ENCODE measurements around the gene CD2AP.
"Not testable (repeated sequence)": the region's sequence is repeated elsewhere in the genome, so short reads cannot be mapped to it uniquely, and the experiment has no call there.

The CD2AP gene, protein sequence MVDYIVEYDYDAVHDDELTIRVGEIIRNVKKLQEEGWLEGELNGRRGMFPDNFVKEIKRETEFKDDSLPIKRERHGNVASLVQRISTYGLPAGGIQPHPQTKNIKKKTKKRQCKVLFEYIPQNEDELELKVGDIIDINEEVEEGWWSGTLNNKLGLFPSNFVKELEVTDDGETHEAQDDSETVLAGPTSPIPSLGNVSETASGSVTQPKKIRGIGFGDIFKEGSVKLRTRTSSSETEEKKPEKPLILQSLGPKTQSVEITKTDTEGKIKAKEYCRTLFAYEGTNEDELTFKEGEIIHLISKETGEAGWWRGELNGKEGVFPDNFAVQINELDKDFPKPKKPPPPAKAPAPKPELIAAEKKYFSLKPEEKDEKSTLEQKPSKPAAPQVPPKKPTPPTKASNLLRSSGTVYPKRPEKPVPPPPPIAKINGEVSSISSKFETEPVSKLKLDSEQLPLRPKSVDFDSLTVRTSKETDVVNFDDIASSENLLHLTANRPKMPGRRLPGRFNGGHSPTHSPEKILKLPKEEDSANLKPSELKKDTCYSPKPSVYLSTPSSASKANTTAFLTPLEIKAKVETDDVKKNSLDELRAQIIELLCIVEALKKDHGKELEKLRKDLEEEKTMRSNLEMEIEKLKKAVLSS

DNA sequence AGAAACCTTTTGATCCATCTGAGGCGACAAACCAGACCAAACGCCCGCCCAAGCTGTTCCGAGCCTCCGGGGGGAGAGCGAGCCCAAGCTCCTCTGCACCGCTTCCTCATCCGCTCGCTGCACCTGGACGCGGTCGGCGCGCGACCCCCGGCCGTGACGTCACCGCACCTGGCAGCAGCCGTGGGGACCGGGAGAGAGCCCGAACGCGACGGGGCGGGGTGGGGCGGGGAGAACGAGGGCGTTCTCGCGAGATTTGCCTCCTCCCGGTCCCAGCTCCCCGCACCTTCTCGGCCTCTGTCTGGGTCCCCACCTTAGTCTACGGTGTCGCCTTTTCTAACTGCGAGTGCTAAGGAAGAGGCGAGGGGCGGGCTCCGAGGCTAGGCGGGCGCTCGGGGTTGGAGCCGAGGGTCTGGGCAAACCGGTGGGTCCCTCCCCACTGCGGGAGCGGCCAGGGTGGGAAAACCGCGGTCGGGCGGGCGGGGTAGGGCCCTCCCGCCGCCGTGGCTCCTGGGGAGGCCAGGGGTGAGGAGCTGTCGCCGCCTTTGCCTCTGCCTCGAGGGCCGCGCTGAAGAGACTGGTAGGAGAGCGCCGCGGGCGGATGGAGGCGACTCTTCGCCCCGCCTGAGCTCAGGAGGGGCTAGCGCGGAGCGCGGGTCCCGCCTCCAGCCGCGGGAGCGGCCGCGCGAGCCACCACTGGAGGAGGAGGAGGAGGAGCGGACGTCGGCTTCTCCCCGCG is at the start of gene CD2AP:
Gene CD2AP (plus strand): TSS at position 293 of the 736 bp plus-strand sequence. CDS start 456 bp downstream, outside the sequence.
- peak; percentile 81 to 86 for DNase-seq (ENCODE audit: low read depth in 2 of 2)

- DNase-seq (ENCODE audit: low read depth in 2 of 2) = no peak
Observed at GRCh38 chr6:47428288-47428687, 49.3 kb upstream of the CD2AP start.

DNA sequence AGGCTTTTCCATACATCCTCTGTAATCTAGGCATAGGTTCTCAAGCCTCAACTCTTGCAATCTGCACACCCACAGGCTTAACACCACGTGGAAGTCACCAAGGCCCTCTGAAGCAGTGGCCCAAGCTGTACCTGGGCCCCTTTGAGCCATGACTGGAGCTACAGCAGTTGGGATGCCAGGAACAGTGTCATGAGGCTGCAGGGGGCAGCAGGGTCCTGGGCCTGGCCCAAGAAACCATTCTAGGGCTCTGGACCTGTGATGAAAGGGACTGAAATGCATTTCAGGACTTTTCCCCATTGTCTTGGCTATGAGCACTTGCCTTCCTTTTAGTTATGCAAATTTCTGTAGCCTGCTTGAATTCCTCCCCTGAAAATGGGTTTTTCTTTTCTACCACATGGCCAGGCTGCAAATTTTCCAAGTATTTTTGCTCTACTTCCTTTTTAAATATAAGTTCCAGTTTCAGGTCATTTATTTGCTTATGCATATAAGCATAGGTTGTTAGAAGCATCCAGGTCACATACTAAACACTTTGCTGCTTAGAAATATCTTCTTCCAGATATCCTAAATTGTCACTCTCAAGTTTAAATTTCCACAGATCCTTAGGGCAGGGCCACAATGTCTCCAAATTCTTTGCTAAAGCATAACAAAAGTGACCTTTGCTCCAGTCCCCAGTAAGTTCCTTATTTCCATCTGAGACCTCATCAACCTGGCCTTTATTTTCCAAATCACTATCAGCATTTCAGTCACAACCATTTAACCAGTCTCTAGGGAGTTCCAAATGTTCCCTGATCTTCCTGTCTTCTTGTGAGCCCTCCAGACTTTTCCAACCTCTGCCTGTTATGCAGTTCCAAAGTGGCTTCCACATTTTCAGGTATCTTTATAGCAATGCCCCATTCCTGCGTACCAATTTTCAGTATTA is 48.6 kb upstream of the CD2AP start:
- no peak for DNase-seq (ENCODE audit: low read depth in 2 of 2)

DNA sequence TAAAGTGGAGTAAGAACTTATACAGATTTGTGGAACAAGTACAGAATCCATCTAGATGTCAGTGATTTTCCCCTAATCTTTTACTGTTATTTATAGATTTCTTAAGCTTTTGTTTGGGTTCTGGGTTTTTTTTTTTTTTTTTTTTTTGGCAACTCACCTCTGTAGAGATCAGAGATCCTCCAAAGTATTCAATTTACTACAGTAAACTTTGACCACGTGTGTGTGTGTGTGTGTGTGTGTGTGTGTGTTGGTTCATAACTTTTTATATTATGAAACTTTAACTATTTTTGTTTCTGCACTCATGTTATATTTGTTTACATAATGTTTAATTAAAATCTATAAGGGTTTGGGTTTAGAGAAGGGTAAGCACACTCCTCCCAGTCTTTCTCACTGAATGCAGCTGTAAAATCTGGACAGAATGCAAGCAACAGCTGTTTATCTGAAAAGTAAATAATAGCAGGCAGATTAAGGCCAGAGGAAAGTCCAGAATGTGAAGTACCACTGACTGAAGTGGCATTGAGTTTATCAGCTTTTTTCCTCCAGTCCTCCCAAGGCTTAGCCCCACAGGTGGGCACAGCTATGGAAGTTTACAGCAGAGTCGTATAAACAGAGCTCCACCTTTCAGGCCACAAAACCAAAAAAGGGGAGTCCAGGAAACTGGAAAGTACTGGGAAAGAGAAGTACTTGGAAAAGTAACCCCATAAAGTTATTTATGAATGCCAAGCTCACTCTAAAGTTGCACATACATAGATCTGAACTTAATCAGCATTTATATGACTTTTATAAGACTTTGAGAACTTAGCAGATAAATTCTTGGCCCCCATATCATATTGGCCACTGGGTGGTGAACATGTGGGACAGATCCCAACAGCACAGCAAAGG is 43.0 kb upstream of the CD2AP start:
- DNase-seq (ENCODE audit: low read depth in 2 of 2) = no peak

DNA sequence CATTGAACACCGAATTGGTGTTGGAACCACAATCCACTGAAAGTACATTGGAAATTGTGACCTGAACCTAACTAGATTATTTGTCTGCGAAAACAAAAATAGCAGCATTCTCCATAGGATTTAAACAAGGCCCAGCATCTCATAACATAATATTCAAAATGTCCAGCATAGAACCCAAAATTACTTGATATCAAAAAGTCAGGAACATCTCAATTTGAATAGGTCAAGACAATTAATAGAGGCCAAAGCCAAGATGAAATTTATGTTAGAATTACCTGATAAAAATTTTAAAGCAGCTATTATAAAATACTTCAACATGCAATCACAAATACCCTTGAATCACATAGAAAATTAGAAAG is 42.4 kb upstream of the CD2AP start:
- DNase-seq (ENCODE audit: low read depth in 2 of 2) = no peak

GRCh38 chr6:47437592-47437991 is 40.0 kb upstream of the CD2AP start:
- no peak for DNase-seq (ENCODE audit: low read depth in 2 of 2)

- no peak for DNase-seq (ENCODE audit: low read depth in 2 of 2)
Observed at GRCh38 chr6:47438481-47439347, 38.9 kb upstream of the CD2AP start.

DNA sequence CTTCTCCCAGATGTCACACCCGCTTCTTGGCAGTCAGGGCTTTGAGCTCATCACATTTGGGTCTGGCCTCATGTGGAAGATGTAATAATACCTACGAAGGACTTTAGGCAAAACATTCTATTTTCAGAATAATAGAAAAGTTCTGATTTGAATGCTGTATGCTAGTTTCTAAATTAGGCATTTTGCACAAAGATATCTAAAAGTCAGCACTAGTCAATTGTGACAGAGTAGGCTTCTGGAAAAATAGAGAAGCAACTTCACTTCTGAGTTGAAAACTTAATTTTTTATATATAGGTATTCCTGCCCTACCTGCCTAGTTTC is 38.3 kb upstream of the CD2AP start:
- DNase-seq (ENCODE audit: low read depth in 2 of 2) = no peak

- no peak for DNase-seq (ENCODE audit: low read depth in 2 of 2)
Observed at GRCh38 chr6:47440719-47441118, 36.9 kb upstream of the CD2AP start.

GRCh38 chr6:47444964-47445363 is 32.6 kb upstream of the CD2AP start:
- DNase-seq (ENCODE audit: low read depth in 2 of 2) = not testable (repeated sequence)

GRCh38 chr6:47446669-47447330 is 30.8 kb upstream of the CD2AP start:
- no peak for DNase-seq (ENCODE audit: low read depth in 2 of 2)

DNA sequence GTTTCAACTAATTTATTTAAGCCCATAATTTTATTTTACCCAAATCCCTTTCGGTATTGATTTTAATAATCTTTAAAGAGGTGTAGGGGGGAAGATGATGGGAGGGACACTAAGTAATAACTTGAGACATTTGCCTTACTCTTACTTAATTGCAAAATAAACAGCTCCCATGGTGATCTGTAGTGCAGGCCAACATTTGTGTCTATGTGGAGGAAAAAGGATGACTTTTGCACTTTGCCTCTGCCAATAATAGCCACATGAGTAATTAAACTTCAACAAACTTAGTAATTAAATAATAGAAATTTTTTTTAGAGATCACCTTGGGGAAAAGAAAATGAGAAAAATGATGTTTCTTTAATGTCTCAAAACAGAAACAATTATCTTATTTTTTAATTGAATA is 29.9 kb upstream of the CD2AP start:
- no peak for DNase-seq (ENCODE audit: low read depth in 2 of 2)

DNA sequence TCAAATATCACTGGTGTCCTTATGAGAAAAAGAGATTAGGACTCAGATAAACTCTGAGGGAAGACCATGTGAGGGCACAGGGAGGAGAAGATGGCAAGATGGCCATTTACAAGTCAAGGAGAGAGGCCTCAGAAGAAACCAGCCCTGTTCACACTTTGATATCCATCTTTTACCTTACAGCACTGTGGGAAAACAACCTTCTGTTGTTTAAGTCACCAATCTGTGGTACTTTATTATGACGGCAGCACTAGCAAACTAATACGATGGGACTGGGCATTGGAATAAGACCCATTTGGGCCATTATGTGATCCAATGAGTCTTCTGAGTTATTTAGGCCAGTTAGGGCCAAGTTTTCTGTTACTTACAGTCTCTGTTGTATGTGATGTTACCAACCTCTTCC is 26.4 kb upstream of the CD2AP start:
- DNase-seq (ENCODE audit: low read depth in 2 of 2) = no peak

- DNase-seq (ENCODE audit: low read depth in 2 of 2) = no peak
Observed at GRCh38 chr6:47452899-47453298, 24.7 kb upstream of the CD2AP start.

DNA sequence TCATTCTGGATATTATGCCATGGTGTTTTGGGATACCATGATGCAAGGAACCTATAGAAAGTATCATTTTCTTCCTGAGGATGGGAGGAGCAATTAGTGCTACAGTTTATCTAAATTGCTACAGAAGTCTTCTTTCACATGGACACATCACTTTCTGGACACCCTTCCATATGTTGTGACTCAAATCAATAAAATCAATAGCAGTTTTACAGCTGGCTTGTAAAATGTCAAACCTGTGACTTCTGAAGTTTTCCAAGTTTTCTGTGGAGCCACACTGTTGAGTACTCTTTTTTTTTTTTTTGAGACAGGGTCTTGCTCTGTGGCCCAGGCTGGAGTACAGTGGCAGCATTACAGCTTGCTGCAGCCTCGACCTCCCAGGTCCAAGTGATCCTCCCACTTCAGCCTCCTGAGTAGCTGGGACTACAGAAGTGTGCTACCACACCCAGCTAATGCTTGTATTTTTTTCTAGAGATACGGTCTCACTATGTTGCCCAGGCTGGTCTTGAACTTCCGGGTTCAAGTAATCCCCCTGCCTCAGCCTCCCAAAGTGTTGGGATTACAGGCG is 24.1 kb upstream of the CD2AP start:
- no peak for DNase-seq (ENCODE audit: low read depth in 2 of 2)

- DNase-seq (ENCODE audit: low read depth in 2 of 2) = no peak
Observed at GRCh38 chr6:47454713-47455396, 22.7 kb upstream of the CD2AP start.

DNA sequence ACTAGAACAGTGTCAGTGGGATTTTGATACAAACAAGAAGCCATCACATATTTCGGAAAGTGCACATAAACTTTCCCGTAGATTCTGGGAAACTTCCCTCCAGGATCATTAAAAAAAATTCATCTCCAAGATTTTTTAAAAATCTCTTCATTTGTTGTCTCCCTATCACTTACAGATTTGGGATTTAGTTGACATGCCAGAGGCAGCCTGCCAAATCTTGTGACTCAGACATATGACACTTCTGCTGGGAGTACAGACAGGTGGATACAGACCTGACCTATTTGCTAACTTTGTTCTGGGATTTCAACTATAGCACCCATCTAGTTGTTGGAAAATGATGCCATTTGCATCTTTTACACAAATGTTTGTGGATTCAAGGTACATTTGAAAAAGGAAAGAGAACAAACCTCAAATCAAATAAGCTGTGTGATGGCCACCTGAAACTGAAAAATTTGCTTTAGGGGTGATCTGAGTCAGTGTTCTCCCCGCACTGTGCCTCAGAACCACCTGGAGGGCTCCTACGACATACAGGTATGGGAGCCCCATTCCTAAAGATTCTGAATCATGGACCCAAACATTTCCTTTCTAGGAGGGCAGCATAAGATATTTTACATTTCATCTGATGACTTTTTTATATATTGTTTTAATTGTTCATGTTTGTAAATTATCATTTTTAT is 21.9 kb upstream of the CD2AP start:
- no peak for DNase-seq (ENCODE audit: low read depth in 2 of 2)

GRCh38 chr6:47456536-47456975 is 21.0 kb upstream of the CD2AP start:
- DNase-seq (ENCODE audit: low read depth in 2 of 2) = no peak

Data from stimulated activated CD4-positive, alpha-beta T cell treated with anti-CD3 and anti-CD28 coated beads, Interleukin-1b, Interleukin-23, amount 100 ng/mL, for 4 hours (primary cell).